Neural progenitor cell (in vitro differentiated cells): ENCODE data around the gene CD55. TPM values are rescaled to one million over a fixed set of nuclear protein-coding genes. Genes with fewer than 3 reads are reported as not detected.

Experiments used
- DNase-seq: peaks from one replicate; pipeline ENCODE4 v3.0.0-alpha.2; 2016; ENCODE audit warnings: low spot score
- H2AFZ ChIP-seq: fragments of 200-600 bp; sonication (generic); replicated peaks from 2 replicates; pipeline ENCODE4 v1.6.1; 2016; ENCODE audit warnings: antibody characterized with exemption
- H3F3A ChIP-seq: fragments of 200-600 bp; sonication (generic); 2 replicates; pipeline ENCODE4 v1.6.1; 2016; ENCODE audit warnings: antibody characterized with exemption, low read depth
- H3K27ac ChIP-seq: fragments of 200-600 bp; sonication (generic); 2 replicates; pipeline ENCODE4 v1.5.1; 2016; ENCODE audit warnings: mild to moderate bottlenecking
- H3K27me3 ChIP-seq: fragments of 200-600 bp; sonication (generic); 2 replicates; pipeline ENCODE4 v1.6.1; 2016; ENCODE audit warnings: mild to moderate bottlenecking, moderate library complexity
- H3K36me3 ChIP-seq: fragments of 200-600 bp; sonication (generic); 2 replicates; pipeline ENCODE4 v1.5.1; 2016
- H3K4me1 ChIP-seq: fragments of 200-600 bp; sonication (generic); 2 replicates; pipeline ENCODE4 v1.6.1; 2016; ENCODE audit warnings: mixed run types
- H3K4me2 ChIP-seq: fragments of 200-600 bp; sonication (generic); 2 replicates; pipeline ENCODE4 v1.6.1; 2016
- H3K4me3 ChIP-seq: fragments of 200-600 bp; sonication (generic); 2 replicates; pipeline ENCODE4 v1.5.1; 2016
- H3K79me2 ChIP-seq: fragments of 200-600 bp; sonication (generic); 2 replicates; pipeline ENCODE4 v1.6.1; 2016; ENCODE audit warnings: low read depth
- H3K9ac ChIP-seq: fragments of 200-600 bp; sonication (generic); 2 replicates; pipeline ENCODE4 v1.6.1; 2016
- H3K9me3 ChIP-seq: fragments of 200-600 bp; sonication (generic); 2 replicates; pipeline ENCODE4 v1.5.1; 2016; ENCODE audit warnings: low read depth
- H4K20me1 ChIP-seq: fragments of 200-600 bp; sonication (generic); 2 replicates; pipeline ENCODE4 v1.6.1; 2016; ENCODE audit warnings: low read depth
- H3K27ac Mint-ChIP-seq: 3 replicates; pipeline ENCODE4 v1.8.0; 2021; ENCODE audit warnings: mixed read lengths
- H3K27me3 Mint-ChIP-seq: 2 replicates; pipeline ENCODE4 v1.8.0; 2022; ENCODE audit warnings: low read depth, mild to moderate bottlenecking, inconsistent platforms, moderate library complexity, mixed read lengths; ENCODE audit not compliant: insufficient read depth
- H3K36me3 Mint-ChIP-seq: 3 replicates; pipeline ENCODE4 v1.8.0; 2021; ENCODE audit warnings: mixed read lengths
- H3K4me1 Mint-ChIP-seq: 3 replicates; pipeline ENCODE4 v1.8.0; 2021; ENCODE audit warnings: mixed read lengths
- H3K4me3 Mint-ChIP-seq: 3 replicates; pipeline ENCODE4 v1.8.0; 2021; ENCODE audit warnings: mild to moderate bottlenecking, moderate library complexity, mixed read lengths
- H3K9me3 Mint-ChIP-seq: 3 replicates; pipeline ENCODE4 v1.8.0; 2020; ENCODE audit warnings: mixed read lengths
- EZH2 ChIP-seq: fragments of 200-600 bp; sonication (generic); IDR thresholded peaks from 2 replicates; pipeline ENCODE4 v1.6.1; 2017; ENCODE audit warnings: antibody characterized with exemption, mild to moderate bottlenecking, moderate library complexity
- EZH2phosphoT487 ChIP-seq: fragments of 200-600 bp; sonication (generic); IDR thresholded peaks from 2 replicates; pipeline ENCODE4 v1.6.1; 2017; ENCODE audit warnings: antibody characterized with exemption
- total RNA-seq: library from RNA; depleted of rRNA; stranded (reverse); fragments of >200 nt; gene quantifications from 2 replicates; pipeline ENCODE4 v1.2.3, GENCODE V29; 2015; ENCODE audit warnings: low replicate concordance
- TF ChIP-seq, protein P1 (sequence below): fragments of 200-600 bp; sonication (generic); IDR thresholded peaks from 2 replicates; pipeline ENCODE4 v1.5.1; 2017; ENCODE audit warnings: antibody characterized with exemption, mild to moderate bottlenecking

CD55 gene
- total RNA-seq, 1 donor from 2014 or later: 11.5 TPM

DNA sequence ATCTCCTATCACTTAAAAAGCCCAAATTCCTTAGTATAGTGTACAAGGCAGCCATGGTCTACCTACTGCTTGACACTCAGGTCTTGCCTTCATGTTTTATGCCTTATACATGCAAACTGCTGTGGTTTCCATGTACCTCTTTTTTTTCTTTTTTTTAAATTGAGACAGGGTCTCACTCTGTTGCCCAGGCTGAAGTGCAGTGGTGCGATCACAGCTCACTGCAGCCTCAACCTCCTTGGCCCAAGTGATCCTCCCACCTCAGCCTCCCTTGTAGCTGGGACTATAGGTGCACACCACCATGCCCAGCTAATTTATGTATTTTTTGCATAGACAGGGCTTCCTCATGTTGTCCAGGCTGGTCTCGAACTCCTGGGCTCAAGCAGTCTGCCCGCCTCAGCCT is 8.0 kb downstream of the CD55 start:
- Mint-ChIP-seq H3K27me3 (no peaks in the 10 kb centered on the region), H3K27ac (no peak overlapping the region), H3K9me3 (peaks cover 11% of the 10 kb centered on the region), H3K36me3 (no peaks in the 10 kb centered on the region), H3K4me1 (no peaks in the 10 kb centered on the region), H3K4me3 (no peak overlapping the region)
- no peak for DNase-seq
- TF ChIP-seq, protein P1, sequence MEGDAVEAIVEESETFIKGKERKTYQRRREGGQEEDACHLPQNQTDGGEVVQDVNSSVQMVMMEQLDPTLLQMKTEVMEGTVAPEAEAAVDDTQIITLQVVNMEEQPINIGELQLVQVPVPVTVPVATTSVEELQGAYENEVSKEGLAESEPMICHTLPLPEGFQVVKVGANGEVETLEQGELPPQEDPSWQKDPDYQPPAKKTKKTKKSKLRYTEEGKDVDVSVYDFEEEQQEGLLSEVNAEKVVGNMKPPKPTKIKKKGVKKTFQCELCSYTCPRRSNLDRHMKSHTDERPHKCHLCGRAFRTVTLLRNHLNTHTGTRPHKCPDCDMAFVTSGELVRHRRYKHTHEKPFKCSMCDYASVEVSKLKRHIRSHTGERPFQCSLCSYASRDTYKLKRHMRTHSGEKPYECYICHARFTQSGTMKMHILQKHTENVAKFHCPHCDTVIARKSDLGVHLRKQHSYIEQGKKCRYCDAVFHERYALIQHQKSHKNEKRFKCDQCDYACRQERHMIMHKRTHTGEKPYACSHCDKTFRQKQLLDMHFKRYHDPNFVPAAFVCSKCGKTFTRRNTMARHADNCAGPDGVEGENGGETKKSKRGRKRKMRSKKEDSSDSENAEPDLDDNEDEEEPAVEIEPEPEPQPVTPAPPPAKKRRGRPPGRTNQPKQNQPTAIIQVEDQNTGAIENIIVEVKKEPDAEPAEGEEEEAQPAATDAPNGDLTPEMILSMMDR: no peak
- TF ChIP-seq EZH2phosphoT487 (no peak), EZH2 (no peak)
- H4K20me1 ChIP-seq: no peaks in the 10 kb centered on the region
- H2AFZ ChIP-seq: no peak overlapping the region
- H3K4me2 ChIP-seq: no peak overlapping the region
- H3K4me1 ChIP-seq: no peaks in the 10 kb centered on the region
- H3K79me2 ChIP-seq: no peaks in the 10 kb centered on the region
- H3K27me3 ChIP-seq: no peaks in the 10 kb centered on the region
- H3K4me3 ChIP-seq: no peak overlapping the region
- peaks cover 15% of the 10 kb centered on the region for H3K36me3 ChIP-seq
- no peak overlapping the region for H3K27ac ChIP-seq
- no peak overlapping the region for H3K9ac ChIP-seq
- H3F3A ChIP-seq: no peaks in the 10 kb centered on the region
- no peaks in the 10 kb centered on the region for H3K9me3 ChIP-seq

DNA sequence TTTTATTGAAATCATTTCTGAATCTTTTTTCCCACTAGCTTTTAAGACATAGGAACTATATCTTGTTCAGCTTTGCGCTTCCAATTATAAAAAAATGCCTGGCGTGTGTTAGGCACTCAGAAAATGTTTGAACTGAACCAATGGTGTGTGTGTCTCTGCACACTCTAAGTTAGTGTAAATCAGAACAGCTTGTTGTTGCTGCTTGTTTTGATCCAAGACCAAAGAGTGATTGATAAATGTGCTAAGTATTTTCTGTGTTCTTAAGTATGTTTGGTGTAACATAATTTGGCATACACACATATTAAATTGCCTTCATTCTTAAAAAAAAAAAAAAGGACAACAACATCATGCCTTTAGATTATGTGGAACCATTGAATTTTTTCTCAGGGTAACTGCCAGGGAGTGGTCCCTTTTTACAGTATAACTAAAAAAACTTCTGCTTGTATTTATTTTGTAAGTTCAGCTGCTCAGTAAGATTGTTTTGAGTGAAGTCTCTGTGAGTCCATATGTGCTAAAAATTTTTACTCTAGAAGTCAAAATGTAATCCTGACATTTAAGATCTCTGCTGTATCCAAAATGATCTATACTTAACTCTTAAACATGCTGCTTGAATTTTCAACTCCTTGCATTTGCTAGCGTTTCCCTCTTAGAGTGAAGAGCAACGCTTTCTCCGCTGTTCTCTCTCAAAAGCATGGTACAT is 8.7 kb downstream of the CD55 start:
- TF ChIP-seq EZH2 (no peak), EZH2phosphoT487 (no peak)
- TF ChIP-seq, protein P1: no peak
- no peak overlapping the region for H3K9ac ChIP-seq
- Mint-ChIP-seq H3K4me1 (no peaks in the 10 kb centered on the region), H3K27ac (no peak overlapping the region), H3K9me3 (peaks cover 12% of the 10 kb centered on the region), H3K27me3 (no peaks in the 10 kb centered on the region), H3K36me3 (no peaks in the 10 kb centered on the region), H3K4me3 (no peak overlapping the region)
- peaks cover 15% of the 10 kb centered on the region for H3K36me3 ChIP-seq
- H3K79me2 ChIP-seq: no peaks in the 10 kb centered on the region
- no peaks in the 10 kb centered on the region for H3K9me3 ChIP-seq
- H3K4me3 ChIP-seq: no peak overlapping the region
- no peaks in the 10 kb centered on the region for H3F3A ChIP-seq
- no peaks in the 10 kb centered on the region for H3K27me3 ChIP-seq
- H3K4me1 ChIP-seq: no peaks in the 10 kb centered on the region
- H2AFZ ChIP-seq: no peak overlapping the region
- H4K20me1 ChIP-seq: no peaks in the 10 kb centered on the region
- H3K4me2 ChIP-seq: no peak overlapping the region
- no peak for DNase-seq
- no peak overlapping the region for H3K27ac ChIP-seq

DNA sequence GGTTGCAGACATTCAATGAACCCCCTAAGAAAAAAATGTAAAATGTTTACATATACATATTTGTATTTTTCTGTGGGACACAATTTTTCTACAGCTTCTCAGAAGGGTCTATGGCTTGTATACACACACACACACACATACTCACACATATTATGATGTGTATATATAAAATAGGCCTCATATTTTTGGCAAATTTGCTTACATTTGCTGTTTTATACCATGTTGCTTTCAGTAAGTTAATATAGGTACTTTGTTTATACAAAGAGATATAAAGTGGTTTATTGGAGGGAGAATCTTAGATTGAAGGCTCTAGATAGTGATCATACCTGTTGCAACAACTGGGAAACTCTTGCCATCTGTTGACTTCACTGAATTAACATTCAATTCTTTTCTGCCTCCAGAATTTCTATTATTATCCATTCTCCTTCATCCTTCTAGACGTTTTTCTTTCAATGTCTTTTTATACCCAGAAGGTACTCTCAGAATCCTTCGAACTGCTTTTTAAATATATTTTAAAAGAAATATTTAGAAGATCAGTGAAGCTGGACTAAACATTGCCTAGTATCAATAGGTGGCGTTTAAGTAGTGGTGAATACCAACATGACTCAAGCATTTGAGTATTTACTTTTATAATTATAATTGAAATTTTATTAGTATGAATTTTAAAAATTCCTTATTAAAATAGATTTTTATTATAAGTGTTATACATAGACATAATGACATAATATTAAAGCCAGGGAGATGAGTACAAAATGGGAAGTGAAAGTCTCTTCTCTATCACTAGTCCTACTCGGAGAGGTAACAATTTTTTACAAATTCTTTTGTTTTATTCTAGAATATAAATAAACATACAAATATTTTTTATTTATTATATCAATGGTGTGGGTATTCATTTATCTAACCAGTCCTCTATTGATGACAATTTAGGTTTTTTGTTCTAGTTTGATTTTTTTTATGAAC is 10.2 kb downstream of the CD55 start:
- peaks cover 1% of the 10 kb centered on the region for H3K36me3 Mint-ChIP-seq
- H3K27me3 Mint-ChIP-seq: no peaks in the 10 kb centered on the region
- no peak overlapping the region for H3K4me3 ChIP-seq
- H3K4me1 ChIP-seq: no peaks in the 10 kb centered on the region
- H4K20me1 ChIP-seq: no peaks in the 10 kb centered on the region
- H3K9me3 Mint-ChIP-seq: peaks cover 12% of the 10 kb centered on the region
- no peak overlapping the region for H3K9ac ChIP-seq
- H3K4me1 Mint-ChIP-seq: no peaks in the 10 kb centered on the region
- H3K27me3 ChIP-seq: no peaks in the 10 kb centered on the region
- no peaks in the 10 kb centered on the region for H3K79me2 ChIP-seq
- DNase-seq: no peak
- H3K4me2 ChIP-seq: no peak overlapping the region
- no peak overlapping the region for H3K4me3 Mint-ChIP-seq
- no peak for TF ChIP-seq EZH2phosphoT487
- TF ChIP-seq, protein P1: no peak
- TF ChIP-seq EZH2: no peak
- peaks cover 11% of the 10 kb centered on the region for H3K36me3 ChIP-seq
- no peak overlapping the region for H3K27ac Mint-ChIP-seq
- H3K27ac ChIP-seq: no peak overlapping the region
- no peaks in the 10 kb centered on the region for H3K9me3 ChIP-seq
- H3F3A ChIP-seq: no peaks in the 10 kb centered on the region
- no peak overlapping the region for H2AFZ ChIP-seq
